Loucy (cell line): ENCODE results near the gene PDZD4.

Source experiments
- H2AFZ ChIP-seq: fragments of 200-600 bp; sonication (generic); 2 replicates; pipeline ENCODE4 v1.6.0; 2016; ENCODE audit warnings: antibody characterized with exemption, mild to moderate bottlenecking, low read length, moderate library complexity
- H3F3A ChIP-seq: fragments of 200-600 bp; 2 replicates; pipeline ENCODE4 v1.6.0; 2016; ENCODE audit warnings: antibody characterized with exemption, low read depth, mild to moderate bottlenecking
- H3K27me3 ChIP-seq: fragments of 200-600 bp; sonication (generic); 2 replicates; pipeline ENCODE4 v1.6.1; 2014; ENCODE audit warnings: low read length, mild to moderate bottlenecking; ENCODE audit not compliant: insufficient read depth, poor library complexity, severe bottlenecking
- H3K36me3 ChIP-seq: fragments of 200-600 bp; sonication (generic); 2 replicates; pipeline ENCODE4 v1.6.1; 2016; ENCODE audit warnings: low read length; ENCODE audit not compliant: insufficient read depth
- H3K4me1 ChIP-seq: fragments of 200-600 bp; sonication (generic); 2 replicates; pipeline ENCODE4 v1.5.1; 2014; ENCODE audit warnings: low read length, mild to moderate bottlenecking; ENCODE audit not compliant: insufficient read depth, poor library complexity, severe bottlenecking
- H3K4me2 ChIP-seq: fragments of 200-600 bp; sonication (generic); 2 replicates; pipeline ENCODE4 v1.6.0; 2014; ENCODE audit warnings: antibody characterized with exemption, low read length, low read depth, mild to moderate bottlenecking; ENCODE audit not compliant: poor library complexity, severe bottlenecking
- H3K4me3 ChIP-seq: fragments of 200-600 bp; sonication (generic); 2 replicates; pipeline ENCODE4 v1.5.1; 2014; ENCODE audit warnings: low read length, mild to moderate bottlenecking, mixed read lengths; ENCODE audit not compliant: poor library complexity, severe bottlenecking
- H3K79me2 ChIP-seq: fragments of 200-600 bp; sonication (generic); 2 replicates; pipeline ENCODE4 v1.6.1; 2014; ENCODE audit warnings: low read length; ENCODE audit not compliant: insufficient read depth
- H3K9ac ChIP-seq: fragments of 200-600 bp; sonication (generic); 2 replicates; pipeline ENCODE4 v1.6.0; 2014; ENCODE audit warnings: mild to moderate bottlenecking, low read depth, low read length, moderate library complexity; ENCODE audit not compliant: poor library complexity, severe bottlenecking
- H3K9me2 ChIP-seq: fragments of 200-600 bp; sonication (generic); replicated peaks from 2 replicates; pipeline ENCODE4 v1.6.1; 2016; ENCODE audit warnings: low read depth, low read length, mixed read lengths
- H3K9me3 ChIP-seq: fragments of 200-600 bp; sonication (generic); 2 replicates; pipeline ENCODE4 v1.6.1; 2014; ENCODE audit warnings: mild to moderate bottlenecking, antibody characterized with exemption, low read length, low read depth; ENCODE audit not compliant: insufficient read depth
- H4K20me1 ChIP-seq: fragments of 200-600 bp; sonication (generic); 2 replicates; pipeline ENCODE4 v1.6.0; 2014; ENCODE audit warnings: antibody characterized with exemption, low read length, mild to moderate bottlenecking; ENCODE audit not compliant: insufficient read depth, poor library complexity, severe bottlenecking
- EZH2phosphoT487 ChIP-seq: fragments of 200-600 bp; IDR thresholded peaks from 2 replicates; pipeline ENCODE4 v1.6.1; 2018; ENCODE audit warnings: antibody characterized with exemption, mild to moderate bottlenecking, moderate library complexity, borderline replicate concordance
- TF ChIP-seq, protein P1 (sequence below): fragments of 200-600 bp; sonication (generic); conservative IDR thresholded peaks from 2 replicates; pipeline ENCODE4 v1.5.1; 2014; ENCODE audit warnings: mild to moderate bottlenecking, antibody characterized with exemption, low read length

The PDZD4 gene

DNA sequence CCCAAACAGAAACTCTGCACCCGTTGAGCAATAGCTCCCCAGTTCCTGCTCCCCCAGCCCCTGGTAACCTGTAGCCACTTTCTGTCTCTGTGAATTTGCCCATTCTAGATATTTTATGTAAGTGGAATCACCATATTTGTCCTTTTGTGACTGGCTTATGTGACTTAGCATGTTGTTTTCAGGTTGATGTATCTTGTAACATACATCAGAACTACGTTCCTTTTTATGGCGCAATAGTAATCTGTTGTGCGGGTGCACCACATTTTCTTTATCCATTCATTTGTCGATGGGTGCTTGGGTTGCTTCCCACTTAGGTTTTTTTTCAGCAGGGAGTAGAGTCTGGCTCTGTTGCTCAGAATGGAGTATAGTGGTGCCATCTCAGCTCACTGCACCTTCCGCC lies 6.6 kb upstream of the PDZD4 start:
- no peaks in the 10 kb centered on the region for H3K27me3 ChIP-seq
- H3K9me3 ChIP-seq: no peaks in the 10 kb centered on the region
- no peaks in the 10 kb centered on the region for H3F3A ChIP-seq

GRCh38 chrX:153832728-153833127 lies 2.4 kb upstream of the PDZD4 start:
- Histone ChIP-seq H3K9ac (no peak overlapping the region), H3K27me3 (no peaks in the 10 kb centered on the region), H3K4me3 (no peak overlapping the region), H3K9me3 (no peaks in the 10 kb centered on the region), H3K9me2 (no peaks in the 10 kb centered on the region), H3K79me2 (no peaks in the 10 kb centered on the region), H3F3A (no peaks in the 10 kb centered on the region), H3K36me3 (no peaks in the 10 kb centered on the region), H3K4me2 (no peak overlapping the region), H2AFZ (no peak overlapping the region), H3K4me1 (no peaks in the 10 kb centered on the region), H4K20me1 (no peaks in the 10 kb centered on the region)
- TF ChIP-seq EZH2phosphoT487: no peak
- TF ChIP-seq, protein P1, sequence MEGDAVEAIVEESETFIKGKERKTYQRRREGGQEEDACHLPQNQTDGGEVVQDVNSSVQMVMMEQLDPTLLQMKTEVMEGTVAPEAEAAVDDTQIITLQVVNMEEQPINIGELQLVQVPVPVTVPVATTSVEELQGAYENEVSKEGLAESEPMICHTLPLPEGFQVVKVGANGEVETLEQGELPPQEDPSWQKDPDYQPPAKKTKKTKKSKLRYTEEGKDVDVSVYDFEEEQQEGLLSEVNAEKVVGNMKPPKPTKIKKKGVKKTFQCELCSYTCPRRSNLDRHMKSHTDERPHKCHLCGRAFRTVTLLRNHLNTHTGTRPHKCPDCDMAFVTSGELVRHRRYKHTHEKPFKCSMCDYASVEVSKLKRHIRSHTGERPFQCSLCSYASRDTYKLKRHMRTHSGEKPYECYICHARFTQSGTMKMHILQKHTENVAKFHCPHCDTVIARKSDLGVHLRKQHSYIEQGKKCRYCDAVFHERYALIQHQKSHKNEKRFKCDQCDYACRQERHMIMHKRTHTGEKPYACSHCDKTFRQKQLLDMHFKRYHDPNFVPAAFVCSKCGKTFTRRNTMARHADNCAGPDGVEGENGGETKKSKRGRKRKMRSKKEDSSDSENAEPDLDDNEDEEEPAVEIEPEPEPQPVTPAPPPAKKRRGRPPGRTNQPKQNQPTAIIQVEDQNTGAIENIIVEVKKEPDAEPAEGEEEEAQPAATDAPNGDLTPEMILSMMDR: no peak

More for the DNA sequence above, 6.6 kb upstream of the PDZD4 start:
- Histone ChIP-seq H3K4me2 (no peak overlapping the region), H3K9me2 (no peaks in the 10 kb centered on the region), H2AFZ (no peak overlapping the region), H3K79me2 (no peaks in the 10 kb centered on the region), H3K4me1 (no peaks in the 10 kb centered on the region), H3K9ac (no peak overlapping the region), H4K20me1 (no peaks in the 10 kb centered on the region), H3K36me3 (no peaks in the 10 kb centered on the region), H3K4me3 (no peak overlapping the region)
- TF ChIP-seq, protein P1: no peak
- TF ChIP-seq EZH2phosphoT487: no peak

DNA sequence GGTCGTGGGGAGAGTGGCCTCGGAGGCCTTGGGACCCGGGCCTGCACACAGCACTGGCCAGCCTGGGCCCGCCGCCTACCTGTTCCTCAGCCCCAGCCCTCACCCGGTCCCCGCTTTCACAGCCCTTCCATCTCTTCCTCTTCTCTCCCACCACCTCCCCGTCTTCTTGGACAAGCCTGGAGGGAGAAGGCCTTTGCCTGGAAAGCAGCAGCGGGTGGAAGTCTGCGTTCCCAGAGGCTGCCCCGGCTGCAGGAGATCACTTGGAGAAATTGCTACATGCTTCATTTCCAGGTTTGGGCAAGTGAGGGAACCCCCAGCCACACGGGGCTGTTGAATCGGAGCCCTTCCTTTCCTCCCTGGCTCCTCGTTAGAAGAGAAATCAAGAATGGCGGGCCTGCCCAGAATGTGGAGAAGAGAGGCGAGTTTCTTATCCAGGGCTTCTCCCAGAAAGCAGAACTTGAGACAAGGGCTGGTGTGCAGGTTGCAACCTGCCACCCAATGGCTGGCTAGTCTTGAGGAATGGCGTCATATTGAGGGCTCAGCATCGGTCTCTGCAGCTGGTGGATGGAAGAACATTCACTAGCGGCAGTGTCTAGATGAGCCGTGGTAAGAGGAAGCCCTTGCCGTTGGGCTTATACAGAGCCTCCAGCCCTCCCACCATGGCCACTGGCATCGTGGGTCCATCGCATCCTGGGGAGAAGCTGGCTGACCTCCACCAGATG lies 1.2 kb upstream of the PDZD4 start:
- H3K4me2 ChIP-seq: no peak overlapping the region
- H3K79me2 ChIP-seq: no peaks in the 10 kb centered on the region
- TF ChIP-seq EZH2phosphoT487: no peak
- TF ChIP-seq, protein P1: no peak
- H3K36me3 ChIP-seq: no peaks in the 10 kb centered on the region
- no peaks in the 10 kb centered on the region for H3K9me2 ChIP-seq
- no peak overlapping the region for H3K4me3 ChIP-seq
- H3F3A ChIP-seq: no peaks in the 10 kb centered on the region
- no peak overlapping the region for H3K9ac ChIP-seq
- H3K4me1 ChIP-seq: no peaks in the 10 kb centered on the region
- no peak overlapping the region for H2AFZ ChIP-seq
- H4K20me1 ChIP-seq: no peaks in the 10 kb centered on the region
- H3K27me3 ChIP-seq: no peaks in the 10 kb centered on the region
- H3K9me3 ChIP-seq: no peaks in the 10 kb centered on the region
